HG02642 (cell line): Measurements from ENCODE around the gene TMEM271.

ENCODE experiments used
- ATAC-seq: cut with Tn5 transposase; IDR thresholded peaks from one replicate; pipeline ENCODE4 v1.9.1; 2021; ENCODE audit warnings: mild to moderate bottlenecking; ENCODE audit not compliant: unreplicated experiment, poor library complexity

Gene TMEM271

GRCh38 chr4:536351-536972 is 39.6 kb downstream of the TMEM271 start:
- ATAC-seq = no peak

- ATAC-seq = no peak
These were observed 40.2 kb downstream of the TMEM271 start for GRCh38 chr4:535924-536281.

- ATAC-seq = no peak
These were observed 40.7 kb downstream of the TMEM271 start for GRCh38 chr4:535181-535923.

GRCh38 chr4:534576-535151 is 41.4 kb downstream of the TMEM271 start:
- ATAC-seq = no peak

- ATAC-seq = no peak
These were observed 42.0 kb downstream of the TMEM271 start for GRCh38 chr4:534101-534575.

- no peak for ATAC-seq
These were observed 42.6 kb downstream of the TMEM271 start for GRCh38 chr4:533318-534100.

- no peak for ATAC-seq
These were observed 43.3 kb downstream of the TMEM271 start for GRCh38 chr4:532588-533317.

GRCh38 chr4:531721-532565 is 44.2 kb downstream of the TMEM271 start:
- ATAC-seq = no peak

- ATAC-seq = no peak
These were observed 45.0 kb downstream of the TMEM271 start for GRCh38 chr4:531076-531475.

GRCh38 chr4:530017-530781 is 45.9 kb downstream of the TMEM271 start:
- no peak for ATAC-seq

- ATAC-seq = no peak
These were observed 46.5 kb downstream of the TMEM271 start for GRCh38 chr4:529563-529962.

- ATAC-seq = no peak
These were observed 47.3 kb downstream of the TMEM271 start for GRCh38 chr4:528835-529234.

- ATAC-seq = no peak
These were observed 47.8 kb downstream of the TMEM271 start for GRCh38 chr4:528296-528695.

- ATAC-seq = no peak
These were observed 49.1 kb downstream of the TMEM271 start for GRCh38 chr4:526971-527460.

- ATAC-seq = no peak
These were observed 49.7 kb downstream of the TMEM271 start for GRCh38 chr4:526189-526909.

- ATAC-seq = no peak
These were observed 50.4 kb downstream of the TMEM271 start for GRCh38 chr4:525660-526059.

GRCh38 chr4:524196-524595 is 51.9 kb downstream of the TMEM271 start:
- ATAC-seq = no peak
